ENCODE results near the gene GPR39.

- TF ChIP-seq CTCF (IDR thresholded peaks at IDR 0.05), result no peak
- TF ChIP-seq POLR2A (IDR thresholded peaks at IDR 0.05), result no peak
Observed at GRCh38 chr2:132460781-132461180, 44.2 kb downstream of the GPR39 start.

All from body of pancreas (tissue), 4 donors.